Adipocyte (in vitro differentiated cells): ENCODE measurements around the gene ADD1.

Experiments used
- DNase-seq: peaks from one replicate; pipeline ENCODE4 v3.0.0-alpha.2; 2015; ENCODE audit warnings: low read depth
- H3K27me3 ChIP-seq: replicated peaks from 2 replicates; pipeline ENCODE4 v1.7.0; 2013; ENCODE audit warnings: mild to moderate bottlenecking, low read length, moderate library complexity; ENCODE audit not compliant: control insufficient read depth, insufficient read depth
- H3K36me3 ChIP-seq: 2 replicates; pipeline ENCODE4 v1.7.0; 2013; ENCODE audit warnings: low read length, mild to moderate bottlenecking, moderate library complexity; ENCODE audit not compliant: control insufficient read depth, insufficient read depth, severe bottlenecking
- H3K4me1 ChIP-seq: 2 replicates; pipeline ENCODE4 v1.7.0; 2013; ENCODE audit warnings: mild to moderate bottlenecking, low read length, moderate library complexity; ENCODE audit not compliant: control insufficient read depth, insufficient read depth
- H3K4me3 ChIP-seq: 2 replicates; pipeline ENCODE4 v1.7.0; 2013; ENCODE audit warnings: mild to moderate bottlenecking, low read length, moderate library complexity
- H3K9ac ChIP-seq: 2 replicates; pipeline ENCODE4 v1.7.0; 2013; ENCODE audit warnings: mild to moderate bottlenecking, low read length, moderate library complexity
- H3K9me3 ChIP-seq: 2 replicates; pipeline ENCODE4 v1.7.0; 2013; ENCODE audit warnings: mild to moderate bottlenecking, low read length, moderate library complexity; ENCODE audit not compliant: control insufficient read depth

The ADD1 gene

DNA sequence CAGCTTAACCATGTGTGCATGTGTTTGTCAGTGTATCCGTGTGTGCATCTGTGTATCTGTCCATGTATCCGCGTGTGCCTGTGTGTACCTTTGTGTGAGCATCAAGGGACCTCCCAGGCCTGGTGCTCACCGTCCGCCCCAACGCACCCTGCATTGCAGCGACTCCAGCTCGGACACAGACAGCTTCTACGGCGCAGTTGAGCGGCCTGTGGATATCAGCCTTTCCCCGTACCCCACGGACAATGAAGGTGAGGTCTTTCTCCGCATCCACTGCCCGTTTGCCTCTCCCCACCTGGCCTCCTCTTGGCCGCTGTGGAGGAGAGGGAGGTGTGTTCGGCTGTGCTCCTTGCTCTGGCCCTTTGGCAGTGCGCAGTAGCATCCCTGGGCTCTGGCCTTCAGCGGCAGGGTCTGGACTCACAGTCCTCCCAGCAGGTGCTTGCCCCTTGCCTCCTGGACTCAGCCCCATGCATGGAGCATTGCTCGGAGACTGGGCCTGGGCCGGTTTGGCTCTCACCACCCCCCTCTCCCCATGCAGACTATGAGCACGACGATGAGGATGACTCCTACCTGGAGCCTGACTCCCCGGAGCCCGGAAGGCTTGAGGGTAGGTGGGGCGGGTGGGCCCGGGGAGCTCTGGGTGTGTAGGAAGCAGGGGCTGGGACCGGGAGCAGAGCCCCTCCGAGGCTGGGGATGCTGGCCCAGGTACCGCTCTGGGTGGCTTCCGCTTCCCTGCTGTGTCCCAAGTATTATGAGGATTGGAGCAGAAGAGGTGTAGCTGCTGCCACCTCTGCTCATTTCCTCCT lies 16.4 kb upstream of the ADD1 start:
- Histone ChIP-seq H3K4me3 (no peak overlapping the region), H3K27me3 (no peaks in the 10 kb centered on the region), H3K4me1 (no peaks in the 10 kb centered on the region), H3K9me3 (no peaks in the 10 kb centered on the region), H3K9ac (no peak overlapping the region), H3K36me3 (peaks cover 76% of the 10 kb centered on the region)
- DNase-seq, result no peak

DNA sequence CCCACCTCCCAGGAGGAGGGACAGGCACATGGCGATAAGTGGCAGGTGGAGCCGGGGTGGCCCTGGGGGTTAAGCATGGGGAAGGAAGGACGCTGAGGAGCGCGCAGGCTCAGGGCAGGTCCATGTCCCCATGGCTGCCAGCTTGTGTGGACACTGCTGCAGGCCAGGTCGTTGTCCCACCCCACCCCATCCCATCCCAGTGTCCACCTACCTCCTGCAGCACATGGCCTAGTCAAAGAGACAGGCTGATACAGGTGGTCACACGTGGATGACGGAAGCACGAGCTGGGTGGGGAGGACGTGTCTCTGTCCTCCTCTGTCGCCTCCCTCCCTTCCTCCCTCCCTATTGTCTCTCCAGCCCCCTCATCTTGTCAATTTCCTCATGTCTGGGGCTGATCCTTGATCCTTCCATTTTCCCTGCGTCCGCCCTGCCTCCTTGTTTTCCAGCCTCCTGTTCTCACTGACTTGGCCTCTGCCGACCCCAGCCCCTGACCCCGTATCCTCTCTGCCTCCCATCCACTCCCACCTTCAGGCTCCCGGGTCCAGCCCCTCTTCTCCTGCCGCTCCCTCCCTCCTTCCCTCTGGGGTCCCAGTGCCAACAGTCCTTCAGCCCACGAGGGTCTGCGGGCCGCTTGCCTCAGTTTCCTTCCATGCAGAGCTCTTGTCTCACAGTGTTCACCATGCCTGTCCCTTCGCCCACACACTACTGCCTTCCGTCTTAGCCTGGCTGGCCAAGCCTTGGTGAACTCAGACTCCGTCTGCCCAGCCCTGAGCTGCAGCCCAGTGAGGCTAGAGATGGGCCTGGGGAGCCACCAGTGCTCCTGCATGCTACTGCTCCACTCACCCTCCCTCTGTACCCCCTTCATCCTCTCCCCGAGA lies 15.5 kb upstream of the ADD1 start:
- peaks cover 79% of the 10 kb centered on the region for H3K36me3 ChIP-seq
- no peaks in the 10 kb centered on the region for H3K4me1 ChIP-seq
- no peaks in the 10 kb centered on the region for H3K9me3 ChIP-seq
- DNase-seq, result no peak
- no peaks in the 10 kb centered on the region for H3K27me3 ChIP-seq
- H3K9ac ChIP-seq, result no peak overlapping the region
- H3K4me3 ChIP-seq, result no peak overlapping the region

DNA sequence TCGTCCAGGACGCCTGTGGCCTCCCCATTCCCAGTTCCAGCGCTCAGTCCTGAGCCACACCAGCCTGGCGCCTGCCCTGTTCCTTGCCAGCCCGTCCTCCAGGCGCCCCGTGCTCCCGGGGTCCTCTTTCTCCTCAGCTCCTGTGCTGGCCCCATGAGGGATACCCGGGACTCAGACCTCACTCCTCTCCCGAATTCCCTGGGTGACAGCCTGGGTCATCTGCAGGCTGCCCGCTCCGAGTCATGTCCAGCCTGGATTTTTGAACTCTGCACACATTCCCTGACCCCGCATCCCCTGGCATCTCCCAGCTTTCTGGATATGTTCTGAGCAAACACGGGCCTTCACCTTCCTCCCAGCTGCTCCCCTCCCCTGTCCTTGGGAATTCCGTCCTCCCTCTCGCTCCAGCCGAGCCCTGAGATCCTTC lies 14.9 kb upstream of the ADD1 start:
- Histone ChIP-seq H3K27me3 (no peaks in the 10 kb centered on the region), H3K9me3 (no peaks in the 10 kb centered on the region), H3K4me1 (no peaks in the 10 kb centered on the region), H3K36me3 (peaks cover 83% of the 10 kb centered on the region), H3K4me3 (no peak overlapping the region), H3K9ac (no peak overlapping the region)
- no peak for DNase-seq

DNA sequence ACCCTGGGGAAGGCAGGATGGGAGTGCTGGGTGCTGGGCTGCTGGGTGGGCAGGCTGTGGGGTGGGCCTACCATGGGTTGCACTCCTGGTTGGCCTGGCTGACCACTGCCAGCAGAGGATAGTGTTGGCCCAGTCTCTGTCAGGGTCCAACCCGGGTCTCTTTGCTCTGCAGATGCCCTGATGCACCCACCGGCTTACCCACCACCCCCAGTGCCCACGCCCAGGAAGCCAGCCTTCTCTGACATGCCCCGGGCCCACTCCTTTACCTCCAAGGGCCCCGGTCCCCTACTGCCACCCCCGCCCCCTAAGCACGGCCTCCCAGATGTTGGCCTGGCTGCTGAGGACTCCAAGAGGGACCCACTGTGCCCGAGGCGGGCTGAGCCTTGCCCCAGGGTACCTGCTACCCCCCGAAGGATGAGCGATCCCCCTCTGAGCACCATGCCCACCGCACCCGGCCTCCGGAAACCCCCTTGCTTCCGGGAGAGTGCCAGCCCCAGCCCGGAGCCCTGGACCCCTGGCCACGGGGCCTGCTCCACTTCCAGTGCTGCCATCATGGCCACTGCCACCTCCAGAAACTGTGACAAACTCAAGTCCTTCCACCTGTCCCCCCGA lies 14.2 kb upstream of the ADD1 start:
- no peaks in the 10 kb centered on the region for H3K27me3 ChIP-seq
- no peak overlapping the region for H3K9ac ChIP-seq
- peaks cover 83% of the 10 kb centered on the region for H3K36me3 ChIP-seq
- no peaks in the 10 kb centered on the region for H3K9me3 ChIP-seq
- H3K4me1 ChIP-seq, result no peaks in the 10 kb centered on the region
- H3K4me3 ChIP-seq, result no peak overlapping the region
- DNase-seq, result no peak

DNA sequence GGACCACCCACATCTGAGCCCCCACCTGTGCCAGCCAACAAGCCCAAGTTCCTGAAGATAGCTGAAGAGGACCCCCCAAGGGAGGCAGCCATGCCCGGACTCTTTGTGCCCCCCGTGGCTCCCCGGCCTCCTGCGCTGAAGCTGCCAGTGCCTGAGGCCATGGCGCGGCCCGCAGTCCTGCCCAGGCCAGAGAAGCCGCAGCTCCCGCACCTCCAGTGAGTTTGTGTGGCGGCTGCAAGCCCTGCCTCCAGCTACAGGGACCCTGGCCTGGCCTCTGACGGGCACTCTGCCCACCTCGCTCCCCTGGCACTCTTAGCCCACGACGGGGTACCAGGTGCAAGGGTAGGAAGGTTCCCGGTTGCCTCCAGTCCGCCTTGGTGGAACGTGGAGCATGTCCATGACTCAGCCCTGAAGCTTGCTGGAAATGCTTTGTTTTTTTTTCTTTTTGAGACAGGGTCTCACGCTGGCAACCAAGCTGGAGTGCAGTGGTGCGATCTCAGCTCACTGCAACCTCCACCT lies 13.7 kb upstream of the ADD1 start:
- Histone ChIP-seq H3K4me3 (no peak overlapping the region), H3K36me3 (peaks cover 83% of the 10 kb centered on the region)

DNA sequence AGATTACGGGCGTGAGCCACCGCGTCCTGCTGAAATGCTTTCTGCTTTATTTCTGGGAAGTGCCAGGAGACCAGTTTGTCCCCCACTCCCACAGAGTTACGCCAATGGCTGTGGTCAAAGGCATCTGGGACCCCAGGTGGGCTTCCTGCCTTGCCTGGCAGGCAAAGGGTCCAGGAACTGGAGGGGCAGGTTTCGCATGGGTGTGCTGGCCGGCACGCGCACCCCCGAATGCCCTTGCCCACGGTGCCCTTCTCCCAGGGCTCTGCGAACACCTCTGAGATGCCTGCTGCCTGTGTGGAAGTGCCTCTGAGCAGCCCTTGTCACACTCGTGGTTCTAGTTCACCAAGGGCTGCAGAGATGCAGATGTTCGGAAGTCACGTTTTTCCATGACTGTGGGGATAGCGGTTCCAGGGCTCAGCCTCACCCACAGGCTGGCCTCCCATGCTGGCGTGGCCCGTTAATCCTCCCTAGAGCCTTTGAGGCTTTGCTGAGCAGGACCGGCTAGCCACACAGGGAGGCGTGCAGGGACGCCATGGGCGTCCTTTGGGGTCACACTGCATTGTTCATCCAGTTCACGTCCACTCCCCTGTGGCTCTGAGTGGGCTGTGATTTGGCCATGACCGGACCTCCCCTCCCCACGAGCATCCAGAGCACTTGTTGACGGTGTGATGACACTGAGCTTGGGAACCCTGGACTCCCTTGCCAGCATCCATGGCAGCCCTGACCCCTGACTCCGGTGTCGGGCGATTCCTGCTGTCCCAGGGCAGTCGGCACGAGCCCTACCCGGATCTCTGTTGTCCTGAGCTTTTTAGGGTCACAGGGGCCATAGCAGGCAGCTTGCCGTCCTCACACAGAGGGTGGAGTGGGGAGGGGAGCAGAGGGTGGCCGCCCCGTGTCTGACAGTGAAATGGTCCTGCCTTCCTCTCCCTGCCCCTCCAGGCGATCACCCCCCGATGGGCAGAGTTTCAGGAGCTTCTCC lies 12.7 kb upstream of the ADD1 start:
- Histone ChIP-seq H3K4me3 (no peak overlapping the region), H3K9ac (no peak overlapping the region), H3K27me3 (no peaks in the 10 kb centered on the region), H3K9me3 (no peaks in the 10 kb centered on the region), H3K4me1 (no peaks in the 10 kb centered on the region), H3K36me3 (peaks cover 77% of the 10 kb centered on the region)
- DNase-seq, result no peak

More for the DNA sequence above, 13.7 kb upstream of the ADD1 start:
- H3K27me3 ChIP-seq, result no peaks in the 10 kb centered on the region
- no peaks in the 10 kb centered on the region for H3K4me1 ChIP-seq
- no peaks in the 10 kb centered on the region for H3K9me3 ChIP-seq
- DNase-seq, result no peak
- no peak overlapping the region for H3K9ac ChIP-seq

DNA sequence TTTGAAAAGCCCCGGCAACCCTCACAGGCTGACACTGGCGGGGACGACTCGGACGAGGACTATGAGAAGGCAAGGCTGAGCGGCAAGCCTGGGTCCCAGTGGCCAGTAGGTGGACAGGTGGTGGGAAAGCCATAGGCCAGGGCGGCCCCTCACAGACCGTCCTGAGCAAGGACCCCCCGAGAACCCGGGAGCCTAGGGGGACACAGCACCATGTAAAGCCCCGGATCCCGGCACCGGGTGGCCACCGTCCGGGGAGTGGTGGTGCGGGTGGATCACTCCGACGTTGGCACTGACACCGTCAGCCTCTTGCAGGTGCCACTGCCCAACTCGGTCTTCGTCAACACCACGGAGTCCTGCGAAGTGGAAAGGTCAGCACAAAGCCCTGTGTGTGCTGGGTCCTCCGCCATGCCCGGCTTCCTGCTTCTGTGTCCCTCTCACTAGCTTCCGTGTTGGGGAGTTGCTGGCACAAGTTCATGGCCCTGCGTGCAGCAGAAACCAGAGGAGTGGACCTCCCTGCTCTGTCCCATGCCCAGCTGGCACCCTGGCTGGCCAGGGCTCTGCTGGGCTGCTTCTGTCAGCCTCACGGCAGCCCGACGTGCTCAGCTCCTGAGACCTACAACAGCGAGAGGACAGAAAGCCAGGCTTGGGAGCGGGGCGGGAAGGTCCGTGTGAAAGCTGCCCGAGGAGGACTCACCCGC lies 11.9 kb upstream of the ADD1 start:
- no peak for DNase-seq
- no peaks in the 10 kb centered on the region for H3K9me3 ChIP-seq
- peaks cover 7% of the 10 kb centered on the region for H3K4me1 ChIP-seq
- H3K9ac ChIP-seq, result no peak overlapping the region
- no peaks in the 10 kb centered on the region for H3K27me3 ChIP-seq
- H3K36me3 ChIP-seq, result peaks cover 75% of the 10 kb centered on the region
- no peak overlapping the region for H3K4me3 ChIP-seq

DNA sequence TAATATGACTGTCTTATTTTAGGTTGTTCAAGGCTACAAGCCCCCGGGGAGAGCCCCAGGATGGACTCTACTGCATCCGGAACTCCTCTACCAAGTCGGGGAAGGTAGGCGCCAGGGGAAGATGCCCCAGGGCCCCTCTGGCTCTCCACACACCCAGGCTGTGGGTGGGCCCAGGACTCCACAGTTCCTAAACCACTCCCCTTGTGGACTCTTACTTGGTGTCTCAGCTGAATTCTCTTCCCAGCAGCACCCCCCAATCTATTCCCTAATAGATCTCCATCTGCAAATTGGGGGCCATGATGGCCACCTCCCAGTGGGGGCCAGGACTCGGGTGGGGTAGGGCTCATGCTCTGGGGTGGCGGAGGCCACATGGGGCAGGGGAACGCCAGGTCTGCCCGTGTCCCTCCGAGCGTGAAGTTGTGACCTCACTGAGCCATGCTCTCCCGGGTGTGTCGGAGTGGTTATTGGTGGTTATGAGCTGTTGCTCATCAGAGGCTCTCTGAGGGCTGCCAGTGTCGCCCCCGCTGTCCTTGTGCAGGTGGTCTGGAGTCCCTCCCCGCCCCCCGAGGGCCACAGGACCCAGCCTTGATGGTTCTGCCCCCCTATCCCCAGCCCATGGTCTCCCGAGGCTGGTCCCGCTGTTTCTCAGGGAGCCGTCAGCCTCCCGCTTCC lies 11.2 kb upstream of the ADD1 start:
- no peaks in the 10 kb centered on the region for H3K27me3 ChIP-seq
- no peak overlapping the region for H3K4me3 ChIP-seq
- peaks cover 69% of the 10 kb centered on the region for H3K36me3 ChIP-seq
- H3K9ac ChIP-seq, result no peak overlapping the region
- DNase-seq, result no peak
- H3K4me1 ChIP-seq, result peaks cover 14% of the 10 kb centered on the region
- H3K9me3 ChIP-seq, result no peaks in the 10 kb centered on the region

DNA sequence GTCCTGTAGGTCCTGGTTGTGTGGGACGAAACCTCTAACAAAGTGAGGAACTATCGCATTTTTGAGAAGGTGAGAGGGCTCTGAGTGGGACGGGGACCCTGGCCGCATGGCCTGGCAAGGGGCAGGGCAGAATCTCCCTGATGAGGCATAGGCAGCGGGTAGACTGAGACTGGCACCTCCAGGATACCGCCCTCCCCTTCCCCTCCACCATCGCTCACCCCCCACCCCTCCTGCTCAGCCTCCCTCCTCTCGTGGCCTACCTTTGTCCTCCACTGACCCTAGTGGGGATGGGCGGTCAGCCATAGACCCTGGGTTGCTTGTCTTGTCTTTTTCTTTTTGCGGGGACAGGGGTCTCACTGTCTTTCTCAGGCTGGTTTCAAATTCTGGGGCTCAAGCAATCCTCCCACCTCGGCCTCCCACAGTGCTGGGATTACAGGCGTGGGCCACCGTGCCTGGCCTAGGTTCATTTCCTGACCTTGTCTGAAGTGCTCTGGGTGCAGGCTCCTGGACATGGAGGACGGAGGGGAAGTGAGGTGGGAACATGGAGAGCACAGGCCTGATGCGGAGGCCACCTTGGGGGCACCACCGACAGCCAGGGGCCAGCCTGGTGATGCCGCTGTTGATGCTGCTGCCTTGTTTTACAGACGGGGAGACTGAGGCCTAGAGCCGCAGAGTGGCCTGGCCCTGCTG lies 10.5 kb upstream of the ADD1 start:
- Histone ChIP-seq H3K36me3 (peaks cover 63% of the 10 kb centered on the region), H3K9me3 (no peaks in the 10 kb centered on the region), H3K27me3 (no peaks in the 10 kb centered on the region), H3K4me1 (peaks cover 21% of the 10 kb centered on the region), H3K4me3 (no peak overlapping the region), H3K9ac (no peak overlapping the region)
- no peak for DNase-seq
